Gastrocnemius medialis (tissue), 4 donors: Measurements from ENCODE around the gene PDCL3. TPM values are rescaled to one million over a fixed set of nuclear protein-coding genes. Genes with fewer than 3 reads are reported as not detected.

Experiments used
- ATAC-seq, 2 donors: fragments of 150-250 bp; one replicate each; pipeline ENCODE4 v1.9.1; 2016
- DNase-seq, 2 donors: peaks; one replicate each; pipeline ENCODE4 v3.0.0-alpha.2; 2019
- H3K27ac ChIP-seq, 4 donors: fragments of 200-600 bp; sonication (generic); 1 replicate in 1 of 4; 2 replicates in 3 of 4; pipeline ENCODE4 v1.5.1; 2016 to 2018; ENCODE audit warnings: mild to moderate bottlenecking in 2 of 4, moderate library complexity in 1 of 4
- H3K27me3 ChIP-seq, 3 donors: fragments of 200-600 bp; sonication (generic) in 2 of 3; 1 replicate in 1 of 3; 2 replicates in 2 of 3; pipeline versions ENCODE4 v1.5.1 to v1.6.0; 2016 to 2019; ENCODE audit warnings: mild to moderate bottlenecking in 1 of 3, moderate library complexity in 1 of 3
- H3K36me3 ChIP-seq, 2 donors: fragments of 200-600 bp; sonication (generic) in 1 of 2; one replicate each; pipeline ENCODE4 v1.5.1; 2017 to 2018
- H3K4me1 ChIP-seq, 2 donors: fragments of 200-600 bp; sonication (generic) in 1 of 2; one replicate each; pipeline ENCODE4 v1.5.1; 2016 to 2017; ENCODE audit warnings: mild to moderate bottlenecking in 2 of 2
- H3K4me3 ChIP-seq, 4 donors: fragments of 200-600 bp; sonication (generic) in 3 of 4; 1 replicate in 1 of 4; 2 replicates in 3 of 4; pipeline ENCODE4 v1.5.1; 2016 to 2019; ENCODE audit warnings: mild to moderate bottlenecking in 2 of 4
- H3K9me3 ChIP-seq, 3 donors: fragments of 200-600 bp; sonication (generic) in 2 of 3; 1 replicate in 1 of 3; 2 replicates in 2 of 3; pipeline ENCODE4 v1.5.1; 2016 to 2019
- POLR2A ChIP-seq, 2 donors: fragments of 450-650 bp; IDR thresholded peaks; one replicate each; pipeline ENCODE4 v1.6.1; 2017; ENCODE audit warnings: antibody characterized with exemption in 2 of 2, mild to moderate bottlenecking in 2 of 2, moderate library complexity in 2 of 2
- in situ Hi-C, 4 donors: fragments of 200-750 bp; cut with MboI; loops; one replicate each; pipeline versions ENCODE4 v1.15.0 to v1.8.0; 2017; ENCODE audit warnings: low sequenced_read_pairs in 4 of 4
- intact Hi-C: fragments of 100-400 bp; cut with DNase I; formaldehyde crosslinking; loops from one replicate; pipeline ENCODE4 v1.15.1; 2023; ENCODE audit warnings: low total_unique reads
- total RNA-seq, 4 donors: library from RNA; depleted of rRNA; stranded (reverse); fragments of >200 nt; gene quantifications; one replicate each; pipeline versions ENCODE4 v1.1.0 to v1.2.3, GENCODE V29; 2016
- TF ChIP-seq, protein P1 (sequence below), 5 experiments: fragments of 450-650 bp in 3 of 5; fragments of 200-600 bp in 2 of 5; sonication (generic) in 2 of 5; IDR thresholded peaks in 4 of 5; conservative IDR thresholded peaks in 1 of 5; 1 replicate in 4 of 5; 2 replicates in 1 of 5; pipeline ENCODE4 v1.5.1; 2016 to 2019; ENCODE audit warnings: antibody characterized with exemption in 5 of 5, mild to moderate bottlenecking in 3 of 5, moderate library complexity in 3 of 5

Gene PDCL3
- total RNA-seq, 4 donors from 2014 or later, result 16.6 to 37.3 (median 27.8) TPM

DNA sequence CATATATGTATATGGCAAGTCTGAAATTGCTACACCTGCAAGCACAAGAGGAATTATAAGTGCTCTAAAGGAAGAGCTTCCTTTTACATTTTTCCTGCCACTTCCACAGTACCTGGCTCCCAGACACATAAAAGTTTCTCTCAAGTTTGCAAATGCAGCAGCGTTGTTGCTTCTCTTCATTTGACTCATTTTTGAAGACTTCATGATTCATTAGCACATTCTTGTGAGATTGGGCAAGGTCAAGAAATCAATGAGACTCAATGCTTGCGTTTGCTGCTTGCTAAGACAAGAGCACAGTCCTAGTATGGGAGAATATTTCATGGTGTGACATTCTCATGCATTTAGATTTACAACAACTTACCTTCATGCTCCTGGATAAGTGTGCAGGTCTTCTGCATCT is 42.6 kb upstream of the PDCL3 start:
- H3K36me3 ChIP-seq, result no peaks in the 10 kb centered on the region
- no peaks in the 10 kb centered on the region for H3K27me3 ChIP-seq
- no peak overlapping the region for H3K27ac ChIP-seq
- DNase-seq (no peak), ATAC-seq (no peak)
- in situ Hi-C loops (no loop called here), intact Hi-C loops (no loop called here)
- H3K4me3 ChIP-seq, result no peak overlapping the region
- no peaks in the 10 kb centered on the region for H3K9me3 ChIP-seq
- TF ChIP-seq, protein P1, sequence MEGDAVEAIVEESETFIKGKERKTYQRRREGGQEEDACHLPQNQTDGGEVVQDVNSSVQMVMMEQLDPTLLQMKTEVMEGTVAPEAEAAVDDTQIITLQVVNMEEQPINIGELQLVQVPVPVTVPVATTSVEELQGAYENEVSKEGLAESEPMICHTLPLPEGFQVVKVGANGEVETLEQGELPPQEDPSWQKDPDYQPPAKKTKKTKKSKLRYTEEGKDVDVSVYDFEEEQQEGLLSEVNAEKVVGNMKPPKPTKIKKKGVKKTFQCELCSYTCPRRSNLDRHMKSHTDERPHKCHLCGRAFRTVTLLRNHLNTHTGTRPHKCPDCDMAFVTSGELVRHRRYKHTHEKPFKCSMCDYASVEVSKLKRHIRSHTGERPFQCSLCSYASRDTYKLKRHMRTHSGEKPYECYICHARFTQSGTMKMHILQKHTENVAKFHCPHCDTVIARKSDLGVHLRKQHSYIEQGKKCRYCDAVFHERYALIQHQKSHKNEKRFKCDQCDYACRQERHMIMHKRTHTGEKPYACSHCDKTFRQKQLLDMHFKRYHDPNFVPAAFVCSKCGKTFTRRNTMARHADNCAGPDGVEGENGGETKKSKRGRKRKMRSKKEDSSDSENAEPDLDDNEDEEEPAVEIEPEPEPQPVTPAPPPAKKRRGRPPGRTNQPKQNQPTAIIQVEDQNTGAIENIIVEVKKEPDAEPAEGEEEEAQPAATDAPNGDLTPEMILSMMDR (IDR thresholded peaks at IDR 0.05 in 4 of 5, conservative IDR thresholded peaks at IDR 0.05 in 1 of 5), result no peak
- no peak for TF ChIP-seq POLR2A (IDR thresholded peaks at IDR 0.05)
- H3K4me1 ChIP-seq, result no peaks in the 10 kb centered on the region

DNA sequence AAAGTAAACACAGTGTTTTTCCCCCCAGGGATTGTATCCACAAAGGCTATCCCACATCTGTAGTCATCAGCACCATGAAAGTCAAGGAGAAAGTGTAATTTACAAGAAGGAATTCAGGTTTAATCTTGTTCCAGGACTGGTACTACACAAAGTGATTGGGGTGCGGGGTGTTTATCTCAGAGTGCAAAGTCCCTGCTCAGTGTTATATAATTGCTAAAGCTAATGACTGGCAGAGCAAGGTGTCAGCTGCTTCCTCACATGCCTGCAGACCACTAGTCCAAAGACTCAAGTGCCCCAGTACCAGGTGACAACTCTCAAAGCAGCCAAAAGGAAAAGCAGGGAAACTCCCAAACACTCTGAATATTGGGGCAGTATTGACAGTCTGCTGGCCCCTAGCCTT is 40.4 kb upstream of the PDCL3 start:
- DNase-seq (no peak), ATAC-seq (no peak)
- no peak for TF ChIP-seq POLR2A (IDR thresholded peaks at IDR 0.05)
- TF ChIP-seq, protein P1 (IDR thresholded peaks at IDR 0.05 in 4 of 5, conservative IDR thresholded peaks at IDR 0.05 in 1 of 5), result no peak
- no peaks in the 10 kb centered on the region for H3K9me3 ChIP-seq
- H3K36me3 ChIP-seq, result no peaks in the 10 kb centered on the region
- in situ Hi-C loops (no loop called here), intact Hi-C loops (no loop called here)
- no peaks in the 10 kb centered on the region for H3K27me3 ChIP-seq
- no peaks in the 10 kb centered on the region for H3K4me1 ChIP-seq
- H3K27ac ChIP-seq, result no peak overlapping the region
- no peak overlapping the region for H3K4me3 ChIP-seq

DNA sequence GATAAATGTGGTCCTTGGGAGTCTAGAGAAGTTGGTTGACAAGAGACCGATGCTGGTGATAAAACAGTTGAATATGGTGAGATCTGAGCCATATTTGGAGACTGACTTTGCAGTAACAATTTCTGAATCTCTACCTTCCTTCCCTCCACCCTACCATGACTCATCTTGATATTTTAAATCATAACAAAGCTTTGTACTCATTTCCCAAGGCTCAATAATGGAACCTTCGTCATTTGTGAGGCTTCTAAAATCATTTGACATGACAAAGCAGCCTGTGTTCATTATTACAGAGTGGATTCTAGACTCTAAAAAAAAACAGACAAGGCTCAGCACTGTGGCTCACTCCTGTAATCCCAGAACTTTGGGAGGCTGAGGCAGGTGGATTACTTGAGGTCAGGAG is 38.5 kb upstream of the PDCL3 start:
- no peak overlapping the region for H3K27ac ChIP-seq
- H3K27me3 ChIP-seq, result no peaks in the 10 kb centered on the region
- in situ Hi-C loops (no loop called here), intact Hi-C loops (no loop called here)
- H3K9me3 ChIP-seq, result no peaks in the 10 kb centered on the region
- H3K4me3 ChIP-seq, result no peak overlapping the region
- DNase-seq (no peak), ATAC-seq (no peak)
- no peak for TF ChIP-seq POLR2A (IDR thresholded peaks at IDR 0.05)
- TF ChIP-seq, protein P1 (IDR thresholded peaks at IDR 0.05 in 4 of 5, conservative IDR thresholded peaks at IDR 0.05 in 1 of 5), result no peak
- H3K4me1 ChIP-seq, result no peaks in the 10 kb centered on the region
- H3K36me3 ChIP-seq, result no peaks in the 10 kb centered on the region

DNA sequence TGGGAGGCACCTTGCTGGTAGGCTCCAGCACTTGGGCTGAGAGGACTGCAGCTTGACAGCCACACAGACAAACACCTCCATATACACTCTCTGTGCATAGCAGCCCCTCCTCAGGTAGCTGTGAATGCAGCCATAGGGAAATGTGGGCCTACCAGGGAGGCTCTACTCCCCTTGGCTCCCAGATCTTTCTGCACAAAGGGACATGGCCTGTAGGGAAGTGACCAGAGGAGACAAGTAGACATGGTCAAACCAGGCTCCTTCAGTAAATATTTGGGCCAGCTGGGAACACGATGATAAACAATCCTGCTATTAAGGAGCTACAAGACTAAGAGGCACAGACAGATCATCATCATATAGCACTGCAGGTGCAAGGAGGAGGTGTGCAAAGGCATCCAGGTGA is 35.9 kb upstream of the PDCL3 start:
- no peaks in the 10 kb centered on the region for H3K9me3 ChIP-seq
- TF ChIP-seq POLR2A (IDR thresholded peaks at IDR 0.05), result no peak
- TF ChIP-seq, protein P1 (IDR thresholded peaks at IDR 0.05 in 4 of 5, conservative IDR thresholded peaks at IDR 0.05 in 1 of 5), result no peak
- no peaks in the 10 kb centered on the region for H3K36me3 ChIP-seq
- no peaks in the 10 kb centered on the region for H3K27me3 ChIP-seq
- no peak overlapping the region for H3K4me3 ChIP-seq
- no peak for DNase-seq
- in situ Hi-C loops, result no loop called here
- intact Hi-C loops, result no loop called here
- no peak for ATAC-seq
- no peak overlapping the region for H3K27ac ChIP-seq
- H3K4me1 ChIP-seq, result no peaks in the 10 kb centered on the region

DNA sequence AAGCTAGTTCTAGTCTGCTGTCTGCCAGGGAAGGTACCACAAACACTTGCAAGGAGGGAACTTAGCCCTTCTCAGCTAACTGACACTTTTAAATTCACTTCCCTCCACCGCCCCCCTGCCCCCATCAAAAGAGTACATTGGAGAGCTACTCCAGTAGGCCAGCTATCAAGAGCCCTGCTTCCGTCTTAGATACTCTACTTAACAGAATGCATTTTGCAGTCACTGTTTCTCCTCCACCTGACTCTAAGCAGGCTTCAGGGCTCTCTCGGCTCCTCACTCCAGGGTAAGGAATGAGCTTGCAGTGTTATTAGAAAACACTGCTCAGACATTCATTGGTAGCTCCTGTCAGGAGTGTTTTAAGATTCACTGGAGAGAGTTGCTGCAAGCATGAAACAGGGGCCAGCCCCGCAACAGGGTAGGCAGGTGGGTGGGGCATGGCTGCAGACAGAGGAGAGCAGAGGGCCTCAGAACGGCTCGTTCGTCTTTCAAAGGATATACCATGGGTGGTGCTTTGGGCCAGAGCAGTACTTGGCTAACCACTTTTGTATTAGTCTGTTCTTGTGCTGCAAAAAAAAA is 35.3 kb upstream of the PDCL3 start:
- no peak for ATAC-seq
- Histone ChIP-seq H3K27me3 (no peaks in the 10 kb centered on the region), H3K27ac (no peak overlapping the region), H3K4me1 (no peaks in the 10 kb centered on the region), H3K9me3 (no peaks in the 10 kb centered on the region), H3K36me3 (no peaks in the 10 kb centered on the region), H3K4me3 (no peak overlapping the region)
- in situ Hi-C loops, result no loop called here
- intact Hi-C loops, result no loop called here
- TF ChIP-seq, protein P1 (IDR thresholded peaks at IDR 0.05 in 4 of 5, conservative IDR thresholded peaks at IDR 0.05 in 1 of 5), result no peak
- TF ChIP-seq POLR2A (IDR thresholded peaks at IDR 0.05), result no peak
- DNase-seq, result no peak
